LHCN-M2 (cell line): ENCODE measurements around the gene LTBP2. TPM values are rescaled to one million over a fixed set of nuclear protein-coding genes. Genes with fewer than 3 reads are reported as not detected.

ENCODE experiments used
- DNase-seq: peaks from one replicate; pipeline ENCODE4 v3.0.0-alpha.2; 2012; ENCODE audit warnings: low read depth
- total RNA-seq: library from RNA; depleted of rRNA; stranded (reverse); fragments of >200 nt; gene quantifications from 2 replicates; pipeline ENCODE4 v1.2.3, GENCODE V29; 2014; rRNA removed

Gene LTBP2
- total RNA-seq, 1 experiment from 2014 or later: 151 TPM

- DNase-seq: no peak
These were observed 154.5 kb downstream of the LTBP2 start for GRCh38 chr14:74457565-74457895.

- no peak for DNase-seq
These were observed 155.1 kb downstream of the LTBP2 start for GRCh38 chr14:74456684-74457564.

- peak; percentile 45 for DNase-seq
These were observed 157.6 kb downstream of the LTBP2 start for GRCh38 chr14:74454397-74454796.

Other genes with a start within 250 kb of the LTBP2 start
- gene SYNDIG1L, start 186.0 kb downstream of the LTBP2 start, total RNA-seq: not detected in 2 replicates
- gene NPC2, start 118.9 kb downstream of the LTBP2 start, total RNA-seq: 222 and 274 TPM in 2 replicates
- gene ISCA2, start 118.5 kb downstream of the LTBP2 start, total RNA-seq: 11.7 and 19.5 TPM in 2 replicates
- 32.9 and 38.2 TPM in 2 replicates for gene AREL1, start 100.8 kb upstream of the LTBP2 start, total RNA-seq
- gene FCF1, start 100.9 kb upstream of the LTBP2 start, total RNA-seq: 29.2 and 36.1 TPM in 2 replicates
- gene YLPM1, start 151.1 kb upstream of the LTBP2 start, total RNA-seq: 26.8 and 29.1 TPM in 2 replicates